Measurements from ENCODE around the gene RAC3.

Gene RAC3

DNA sequence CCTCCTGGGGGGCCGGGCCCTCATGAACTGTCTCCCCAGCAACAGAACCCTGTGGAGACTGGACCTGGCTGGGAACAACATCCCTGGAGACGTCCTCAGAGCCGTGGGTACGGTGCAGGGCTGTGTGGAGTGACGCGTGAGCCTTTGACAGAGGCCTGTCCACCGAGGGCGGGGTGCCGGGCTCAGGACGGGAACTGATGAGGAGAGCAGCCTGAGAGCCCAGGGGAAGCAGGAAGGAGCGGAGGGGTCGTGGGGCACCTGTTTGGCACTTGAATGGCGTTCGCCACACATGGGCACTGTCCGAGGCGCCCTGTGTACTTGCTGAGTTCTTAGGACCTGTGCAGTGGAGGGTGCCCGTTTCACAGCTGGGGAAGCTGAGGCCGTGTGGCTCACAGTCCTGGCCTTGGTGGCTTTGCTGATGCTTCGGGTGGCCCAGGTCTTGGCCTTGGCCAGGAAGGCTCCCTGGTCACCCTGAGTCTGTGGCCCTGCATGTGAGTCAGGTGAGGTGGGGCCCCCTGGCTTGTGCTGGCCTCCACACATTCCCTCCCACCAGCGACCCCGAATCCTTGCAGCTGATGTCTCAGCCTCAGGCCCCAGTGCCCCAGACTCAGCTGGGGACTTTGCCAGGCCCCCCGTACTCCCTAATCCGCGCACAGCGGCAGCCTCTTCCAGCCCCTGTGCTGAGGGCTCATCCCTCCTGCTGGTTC, 5.9 kb upstream of the RAC3 start:
- DNase-seq, result no peak

DNA sequence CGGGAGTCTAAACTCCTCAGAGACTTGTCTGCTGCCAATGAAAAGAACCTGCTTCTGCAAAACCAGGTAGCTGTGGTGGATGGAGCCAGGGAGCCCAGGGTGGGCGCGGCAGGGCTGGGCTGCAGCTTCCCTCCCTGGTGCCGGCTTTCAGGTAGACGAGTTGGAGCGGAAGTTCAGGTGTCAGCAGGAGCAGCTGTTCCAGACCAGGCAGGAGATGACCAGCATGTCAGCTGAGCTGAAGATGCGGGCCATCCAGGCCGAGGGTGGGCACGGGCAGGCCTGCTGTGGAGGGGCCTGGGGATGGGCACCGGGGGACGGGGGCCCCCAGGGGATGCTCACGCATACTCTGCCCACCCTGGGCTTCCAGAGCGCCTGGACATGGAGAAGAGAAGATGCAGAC, 3.2 kb upstream of the RAC3 start:
- DNase-seq, result no peak

DNA sequence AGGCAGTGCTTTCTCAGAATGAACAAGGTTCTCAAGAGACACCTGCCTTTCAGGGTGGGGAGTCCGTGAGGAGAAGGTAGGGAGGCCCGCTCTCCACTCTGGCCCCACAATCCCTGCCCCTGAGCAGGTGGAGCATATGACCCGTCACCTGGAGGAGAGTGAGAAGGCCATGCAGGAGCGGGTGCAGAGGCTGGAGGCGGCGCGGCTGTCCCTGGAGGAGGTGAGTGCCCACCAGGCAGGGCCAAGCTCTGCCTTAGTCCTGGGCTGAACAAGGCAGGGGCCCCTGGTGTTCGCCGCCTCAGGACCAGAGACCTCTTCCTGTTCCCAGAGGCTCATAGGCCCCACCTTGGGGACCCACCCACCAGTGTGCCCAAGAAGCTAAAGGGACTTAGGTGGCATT, 2.5 kb upstream of the RAC3 start:
- no peak for DNase-seq

DNA sequence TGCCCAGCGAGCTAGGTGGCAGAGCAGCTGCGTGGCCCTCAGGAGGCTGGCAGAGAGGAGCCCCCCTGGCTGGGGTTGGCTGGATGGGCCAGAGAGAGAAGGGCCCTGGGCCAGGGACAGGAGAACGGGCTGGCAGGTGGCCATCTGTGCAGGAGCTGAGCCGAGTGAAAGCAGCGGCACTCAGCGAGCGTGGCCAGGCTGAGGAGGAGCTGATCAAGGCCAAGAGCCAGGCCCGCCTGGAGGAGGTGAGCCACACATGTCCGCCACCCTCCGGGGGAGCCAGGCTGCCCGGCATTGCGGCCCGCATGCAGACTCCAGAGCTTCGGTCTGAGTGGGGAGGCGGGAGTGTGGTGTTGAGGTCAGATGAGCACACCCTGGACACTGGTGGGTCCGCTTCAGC, 2.1 kb upstream of the RAC3 start:
- no peak for DNase-seq

DNA sequence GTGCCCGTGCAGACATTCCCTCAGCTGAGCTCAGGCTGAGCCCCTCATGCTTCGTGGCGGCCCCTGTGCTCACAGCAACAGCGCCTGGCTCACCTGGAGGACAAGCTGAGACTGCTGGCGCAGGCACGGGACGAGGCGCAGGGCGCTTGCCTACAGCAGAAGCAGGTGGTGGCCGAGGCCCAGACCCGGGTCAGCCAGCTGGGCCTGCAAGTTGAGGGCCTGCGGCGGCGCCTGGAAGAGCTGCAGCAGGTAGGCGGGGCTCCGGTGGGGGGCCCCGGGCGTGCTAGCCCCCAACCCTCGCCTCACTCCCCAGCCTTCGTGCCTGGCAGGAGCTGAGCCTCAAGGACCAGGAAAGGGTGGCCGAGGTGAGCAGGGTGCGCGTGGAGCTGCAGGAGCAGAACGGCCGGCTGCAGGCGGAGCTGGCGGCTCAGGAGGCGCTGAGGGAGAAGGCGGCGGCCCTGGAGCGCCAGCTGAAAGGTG, 1.4 kb upstream of the RAC3 start:
- no peak for DNase-seq

DNA sequence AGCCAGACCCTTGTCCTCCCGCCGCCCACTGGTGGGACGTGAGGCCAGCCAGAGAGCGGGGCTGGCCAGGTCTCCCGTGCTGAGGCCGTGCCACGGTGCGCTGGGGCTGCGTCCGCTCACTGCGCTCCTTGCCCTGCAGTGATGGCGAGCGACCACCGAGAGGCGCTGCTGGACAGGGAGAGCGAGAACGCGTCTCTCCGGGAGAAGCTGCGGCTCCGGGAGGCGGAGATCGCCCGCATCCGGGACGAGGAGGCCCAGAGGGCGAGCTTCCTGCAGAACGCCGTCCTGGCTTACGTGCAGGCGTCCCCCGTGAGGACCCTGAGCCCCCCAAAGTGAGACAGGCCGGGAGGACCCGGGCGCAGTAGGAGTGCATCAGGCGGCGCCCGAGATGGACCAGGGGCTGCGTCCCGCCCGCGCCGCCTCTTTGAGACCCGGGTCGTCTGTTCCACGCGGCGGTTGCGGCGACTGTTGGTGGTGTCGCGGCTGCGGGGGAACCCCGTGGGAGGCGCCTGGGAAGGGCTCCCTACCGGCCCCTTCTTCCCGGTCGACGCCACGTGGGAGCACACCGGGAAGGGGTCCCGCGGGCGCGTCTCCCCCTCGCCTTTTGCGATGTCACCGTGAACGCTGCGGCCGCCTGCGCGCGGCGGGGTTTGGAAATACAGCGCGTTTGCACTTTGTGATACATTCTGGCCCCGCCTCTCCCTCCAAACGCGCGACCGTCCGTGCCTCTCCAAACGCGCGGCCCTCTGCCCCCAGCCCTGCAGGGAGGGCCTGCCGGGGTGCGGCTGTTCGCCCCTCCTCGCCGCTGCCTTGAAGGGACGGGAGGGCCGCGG, 792 bp upstream of the RAC3 start:
- DNase-seq, result peak; percentile 88

DNA sequence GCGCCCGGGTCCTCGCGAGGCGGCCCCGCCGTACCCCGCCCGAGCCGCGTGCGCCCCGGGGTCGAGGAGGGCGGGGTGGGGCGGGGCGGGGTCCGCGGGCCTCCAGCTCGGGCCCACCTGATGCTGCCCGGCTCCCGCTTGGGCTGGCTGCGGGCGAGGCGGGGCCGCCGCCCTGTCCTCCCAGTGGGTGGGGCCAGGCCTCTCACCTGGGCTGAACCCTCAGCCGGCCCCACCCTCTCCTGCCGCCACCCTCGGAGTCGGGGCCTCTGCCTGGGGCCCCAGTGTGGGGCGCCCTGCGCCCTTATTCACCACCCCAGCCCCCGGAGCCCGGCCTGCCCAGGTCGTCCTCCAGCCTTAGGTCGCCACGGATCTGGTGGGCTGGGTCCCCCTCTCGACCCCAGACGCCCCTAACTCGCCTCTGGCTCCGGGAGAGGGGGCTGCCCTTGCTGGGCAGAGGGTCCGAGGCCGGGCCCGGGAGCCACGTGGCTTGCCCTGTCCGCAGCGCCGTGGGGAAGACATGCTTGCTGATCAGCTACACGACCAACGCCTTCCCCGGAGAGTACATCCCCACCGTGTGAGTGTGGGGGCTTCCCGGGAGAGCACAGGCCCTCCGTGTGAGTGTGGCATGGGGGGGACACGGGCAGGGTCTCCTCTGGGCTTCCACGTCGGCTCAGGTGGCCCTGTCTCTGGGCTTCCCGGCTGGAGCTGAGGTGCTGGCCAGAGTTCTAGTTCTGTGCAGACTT, 578 bp downstream of the RAC3 start:
- DNase-seq, result no peak

DNA sequence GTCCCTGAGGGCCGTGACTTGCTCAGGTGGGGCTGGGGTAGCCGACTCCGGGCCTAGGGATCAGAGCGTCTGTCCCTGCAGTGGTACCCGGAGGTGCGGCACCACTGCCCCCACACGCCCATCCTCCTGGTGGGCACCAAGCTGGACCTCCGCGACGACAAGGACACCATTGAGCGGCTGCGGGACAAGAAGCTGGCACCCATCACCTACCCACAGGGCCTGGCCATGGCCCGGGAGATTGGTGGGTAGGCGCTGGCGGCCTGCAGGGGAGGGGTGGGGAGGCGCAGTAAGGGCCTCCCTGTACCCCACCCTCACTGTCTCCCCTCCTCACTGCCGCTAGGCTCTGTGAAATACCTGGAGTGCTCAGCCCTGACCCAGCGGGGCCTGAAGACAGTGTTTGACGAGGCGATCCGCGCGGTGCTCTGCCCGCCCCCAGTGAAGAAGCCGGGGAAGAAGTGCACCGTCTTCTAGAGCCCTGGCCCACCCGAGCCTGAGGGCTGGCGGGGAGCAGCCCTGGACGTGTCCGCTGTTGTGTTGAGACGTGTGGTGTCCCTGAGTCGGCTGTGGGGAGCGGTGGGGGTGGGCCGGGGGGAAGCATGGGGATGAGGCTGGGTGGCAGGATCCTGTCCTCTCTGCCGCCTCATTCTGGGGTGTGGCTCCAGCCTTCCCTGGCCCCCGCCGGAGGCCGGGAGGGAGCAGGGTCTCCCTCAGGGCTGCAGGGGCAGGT, 2.0 kb downstream of the RAC3 start:
- DNase-seq, result no peak

DNA sequence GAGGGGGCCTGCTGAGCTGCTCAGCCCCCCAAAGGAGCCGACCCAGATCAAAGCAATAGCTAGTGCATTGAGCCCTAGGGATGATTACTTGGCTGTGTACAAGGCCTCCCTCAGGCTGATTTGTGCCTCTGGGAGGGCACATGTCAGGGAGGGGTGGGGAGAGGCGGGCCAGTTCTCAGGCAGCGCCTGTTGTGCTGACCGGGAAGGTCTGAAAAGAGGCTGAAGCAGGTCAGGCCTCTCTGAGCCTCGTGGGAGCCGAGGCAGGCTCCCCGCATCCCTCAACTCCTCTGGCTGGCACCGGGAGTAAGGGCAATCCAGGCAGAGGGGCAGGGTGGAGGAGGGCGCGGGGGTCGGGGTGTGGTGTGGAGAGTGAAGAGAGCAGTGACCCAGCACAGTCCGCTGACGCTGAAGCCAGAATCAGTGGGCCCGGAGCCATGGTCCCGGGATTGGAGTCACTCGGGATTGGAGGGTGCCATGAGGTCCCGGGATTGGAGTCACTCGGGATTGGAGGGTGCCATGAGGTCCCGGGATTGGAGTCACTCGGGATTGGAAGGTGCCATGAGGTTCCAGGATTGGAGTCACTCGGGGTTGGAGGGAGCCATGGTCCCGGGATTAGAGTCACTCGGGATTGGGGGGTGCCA, 3.0 kb downstream of the RAC3 start:
- DNase-seq, result no peak

DNA sequence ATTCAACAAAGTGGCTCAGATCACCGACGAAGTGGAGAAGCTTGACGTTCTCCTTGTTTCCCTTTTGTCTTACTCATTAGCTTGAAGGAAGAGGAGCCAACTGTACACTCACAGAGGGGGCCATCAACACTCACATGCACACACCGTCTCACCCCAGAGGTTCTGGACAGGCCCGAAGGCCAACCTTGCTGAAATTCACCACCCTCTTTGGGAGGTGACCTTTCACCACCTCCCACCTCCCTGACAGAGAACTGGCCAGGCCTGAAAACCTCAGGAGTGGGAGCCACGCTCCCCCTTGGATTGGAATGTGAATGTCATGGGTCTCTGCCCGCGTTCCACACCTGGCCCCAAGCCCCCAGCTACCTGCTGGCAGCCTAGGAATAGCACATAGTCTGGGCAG, 4.0 kb downstream of the RAC3 start:
- no peak for DNase-seq

DNA sequence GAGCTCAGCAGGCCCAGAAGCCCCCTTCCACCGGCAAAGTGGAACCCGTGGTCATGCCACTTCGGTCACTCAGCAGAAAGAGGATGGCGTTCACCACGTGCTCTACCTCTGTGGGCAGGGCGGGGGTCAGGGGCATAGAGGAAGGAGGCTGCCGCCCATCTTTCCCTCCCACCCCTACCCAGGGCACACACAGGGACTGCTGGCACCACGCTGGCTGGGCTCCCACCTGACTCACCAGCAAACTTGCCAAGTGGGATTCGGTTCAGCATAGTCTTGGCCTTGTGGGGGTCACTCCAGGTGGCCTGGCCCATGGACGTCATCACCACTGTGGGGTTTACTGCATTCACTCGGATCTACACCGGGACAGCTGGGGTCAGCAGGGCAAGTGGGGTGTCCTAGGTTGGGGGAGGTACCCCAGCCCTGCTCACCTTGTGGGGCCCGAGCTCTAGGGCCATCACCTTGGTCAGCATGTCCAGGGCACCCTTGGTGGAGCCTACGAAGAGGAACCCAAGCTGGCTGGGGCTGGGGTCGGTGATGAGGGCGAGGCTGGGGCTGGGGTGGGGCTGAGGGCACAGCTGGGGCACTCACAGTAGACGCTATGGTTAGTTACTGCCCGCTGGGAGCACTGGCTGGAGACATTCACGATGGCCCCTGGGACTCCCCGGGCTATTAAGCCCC, 4.6 kb downstream of the RAC3 start:
- DNase-seq, result no peak

DNA sequence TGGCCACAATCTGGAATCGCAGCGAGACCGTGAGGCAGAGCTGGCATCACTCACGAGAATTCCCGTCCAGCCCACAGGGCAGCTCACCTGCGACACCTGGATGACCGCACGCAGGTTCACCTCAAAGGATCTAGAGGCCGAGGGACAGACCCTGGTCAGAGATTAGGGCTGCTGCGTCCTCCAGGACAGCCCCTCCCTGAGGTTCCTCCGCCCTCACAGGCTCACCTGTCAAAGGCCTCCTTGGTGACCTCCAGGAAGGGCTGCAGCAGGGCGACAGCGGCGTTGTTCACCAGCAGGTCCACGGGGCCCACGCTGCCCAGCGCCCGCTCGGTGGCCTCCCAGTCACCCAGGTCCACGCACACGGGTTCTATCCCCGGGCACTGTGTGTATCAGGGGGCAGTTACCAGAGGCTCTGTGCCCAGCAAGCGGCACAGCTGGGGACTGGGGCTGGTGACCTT, 5.2 kb downstream of the RAC3 start:
- DNase-seq, result no peak

DNA sequence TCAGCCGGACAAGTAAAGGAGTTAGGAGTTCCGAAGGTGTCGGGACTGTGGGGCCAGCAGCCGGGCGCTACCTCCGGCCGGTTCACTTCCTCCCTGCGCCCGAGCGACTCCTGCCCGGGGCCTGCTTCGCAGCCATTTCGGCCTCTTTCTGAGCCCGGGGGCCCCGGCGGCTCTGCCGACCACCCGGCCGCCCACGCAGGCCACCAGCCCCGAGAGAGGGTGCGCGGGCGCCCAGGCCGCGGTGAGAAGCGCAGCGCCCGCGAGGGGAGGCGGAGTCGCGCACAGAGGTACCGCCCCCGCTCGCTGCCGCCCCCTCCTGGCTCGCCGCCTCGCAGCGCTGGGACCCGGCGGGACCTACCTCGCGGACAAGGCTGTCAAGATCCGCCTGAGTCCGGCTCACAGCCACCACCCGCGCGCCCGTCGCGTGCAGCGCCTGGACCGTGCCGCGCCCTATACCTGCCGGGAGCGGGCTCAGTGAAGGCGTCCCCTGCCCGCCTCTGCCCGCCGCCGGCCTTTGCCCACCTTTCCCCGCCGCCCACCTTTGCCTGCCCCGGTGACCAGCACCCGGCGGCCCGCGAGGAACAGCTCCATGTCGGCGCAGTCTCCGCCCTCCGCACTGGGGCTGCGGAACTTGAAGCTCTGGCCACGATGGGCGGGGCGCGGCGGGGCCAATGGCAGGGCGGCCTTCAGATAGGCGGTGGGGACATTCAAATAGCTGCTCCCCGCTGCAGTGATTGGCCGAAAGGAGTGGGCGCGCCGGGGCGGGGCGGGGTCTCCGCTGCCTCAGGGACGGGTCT, 5.8 kb downstream of the RAC3 start, which contains the start of gene DCXR:
TSS of gene DCXR (minus strand) at position 606 of the 797 bp plus-strand sequence. CDS start at position 591, 15 bp downstream.
- DNase-seq, result peak; percentile 96

DNA sequence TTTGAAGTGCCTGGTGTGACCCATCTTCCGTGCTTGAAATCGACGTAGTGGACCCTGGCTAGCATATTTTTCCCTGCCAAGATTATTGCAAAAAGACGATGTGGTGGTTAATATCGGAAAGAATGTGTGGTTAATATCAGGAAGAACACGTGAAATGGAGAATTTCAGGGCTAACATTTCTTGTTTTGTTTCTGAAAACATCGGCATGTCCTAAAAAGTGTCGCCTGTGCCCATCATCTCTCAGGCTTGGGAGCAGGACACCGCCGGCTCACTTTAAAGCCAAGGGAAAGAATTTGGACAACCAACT, 6.4 kb downstream of the RAC3 start:
- no peak for DNase-seq

DNA sequence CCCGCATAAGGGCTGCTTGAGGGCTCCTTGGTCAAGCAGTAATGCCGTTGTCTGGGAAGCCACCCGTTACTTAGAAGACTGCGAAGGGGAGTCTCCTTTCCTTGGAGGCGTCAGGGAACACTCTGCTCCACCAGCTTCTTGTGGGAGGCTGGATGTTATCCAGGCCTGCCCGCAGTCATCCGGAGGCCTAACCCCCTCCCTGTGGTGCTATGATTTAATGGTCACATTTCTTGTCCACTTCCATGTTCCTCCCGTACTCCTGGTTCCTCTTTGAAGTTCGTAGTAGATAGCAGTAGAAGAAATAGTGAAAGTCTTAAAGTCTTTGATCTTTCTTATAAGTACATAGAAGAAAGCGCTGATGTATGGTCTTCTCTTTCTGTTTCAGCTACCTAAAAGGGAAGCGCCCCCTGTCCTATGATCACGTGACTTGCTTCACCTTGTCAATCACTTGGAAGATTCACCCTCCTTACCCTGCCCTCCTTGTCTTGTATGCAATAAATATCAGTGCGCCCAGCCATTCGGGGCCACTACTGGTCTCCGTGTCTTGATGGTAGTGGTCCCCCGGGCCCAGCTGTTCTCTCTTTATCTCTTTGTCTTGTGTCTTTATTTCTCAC, 7.4 kb downstream of the RAC3 start:
- peak; percentile 70 for DNase-seq

DNA sequence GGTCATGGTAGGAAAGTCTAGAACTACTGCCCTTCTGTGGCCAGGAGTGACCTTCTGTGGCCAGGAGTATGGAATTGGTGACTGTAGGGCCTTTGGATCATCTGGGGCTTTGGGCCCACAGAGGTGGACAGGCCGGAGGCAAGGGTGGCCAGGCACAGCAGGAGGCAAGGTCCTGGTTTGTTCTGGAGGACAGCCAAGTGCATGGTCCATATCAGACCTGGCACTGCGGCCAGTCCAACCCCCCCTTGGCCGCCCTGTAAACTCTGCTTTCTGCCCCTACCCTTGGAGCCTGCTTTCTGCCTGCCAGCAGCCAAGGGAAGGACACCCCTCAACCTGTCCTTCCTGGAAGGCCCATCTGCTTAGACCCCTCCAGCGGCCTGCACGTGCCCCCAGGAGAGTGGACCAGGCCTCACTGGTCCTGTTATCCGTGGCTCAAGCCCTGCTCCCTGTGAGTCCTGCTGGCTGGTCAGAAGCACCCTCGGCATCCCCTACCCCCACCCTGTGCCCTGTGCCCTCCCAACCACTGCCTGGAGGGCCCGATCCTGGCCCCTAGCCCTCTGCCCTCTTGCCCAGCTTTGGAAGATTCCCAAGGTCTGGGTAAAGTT, 8.3 kb downstream of the RAC3 start:
- no peak for DNase-seq

DNA sequence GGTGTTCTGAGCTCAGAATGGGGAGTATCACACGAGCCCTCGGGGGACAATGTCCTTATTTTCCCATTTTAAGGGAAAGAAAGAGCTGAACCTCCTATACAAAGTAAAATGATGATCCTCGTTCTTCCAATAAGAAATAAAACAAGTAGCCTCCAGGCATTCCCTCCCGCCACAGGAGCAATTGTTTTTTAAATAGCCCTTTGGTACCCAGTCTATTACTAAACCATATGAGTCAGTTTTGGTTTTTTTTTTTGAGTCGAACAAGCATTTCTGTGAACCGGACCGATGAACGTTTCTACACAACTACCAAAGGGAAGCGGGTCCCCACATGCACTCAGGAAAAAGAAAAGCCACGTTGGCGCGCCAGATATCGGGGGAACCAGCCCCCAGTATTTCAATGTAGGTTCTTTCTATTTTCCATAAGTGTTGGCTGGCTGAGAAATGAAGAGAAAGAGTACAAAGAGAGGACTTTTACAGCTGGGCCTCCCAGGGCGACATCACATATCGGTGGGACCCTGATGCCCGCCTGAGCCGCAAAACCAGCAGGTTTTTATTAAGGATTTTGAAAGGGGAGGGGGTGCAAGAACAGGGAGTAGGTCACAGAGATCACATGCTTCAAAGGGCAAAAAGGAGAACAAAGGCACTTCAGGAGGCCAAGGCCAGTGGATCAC, 9.8 kb downstream of the RAC3 start:
- DNase-seq, result peak; percentile 39

DNA sequence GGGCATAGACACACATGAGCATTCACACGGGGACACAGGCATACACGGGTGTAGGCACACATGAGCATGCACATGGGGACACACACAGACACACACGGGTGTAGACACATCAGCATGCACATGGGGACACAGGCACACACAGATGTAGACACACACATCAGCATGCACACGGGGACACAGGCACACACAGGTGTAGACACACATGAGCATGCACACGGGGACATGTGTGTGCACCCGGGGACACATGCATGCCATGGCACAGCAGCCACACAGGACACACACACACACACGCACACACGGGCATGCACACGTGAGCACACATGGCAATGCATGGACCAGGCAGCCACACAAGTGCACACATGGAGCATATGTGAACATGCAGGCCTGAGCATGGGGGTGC, 11.2 kb downstream of the RAC3 start:
- DNase-seq, result no peak

DNA sequence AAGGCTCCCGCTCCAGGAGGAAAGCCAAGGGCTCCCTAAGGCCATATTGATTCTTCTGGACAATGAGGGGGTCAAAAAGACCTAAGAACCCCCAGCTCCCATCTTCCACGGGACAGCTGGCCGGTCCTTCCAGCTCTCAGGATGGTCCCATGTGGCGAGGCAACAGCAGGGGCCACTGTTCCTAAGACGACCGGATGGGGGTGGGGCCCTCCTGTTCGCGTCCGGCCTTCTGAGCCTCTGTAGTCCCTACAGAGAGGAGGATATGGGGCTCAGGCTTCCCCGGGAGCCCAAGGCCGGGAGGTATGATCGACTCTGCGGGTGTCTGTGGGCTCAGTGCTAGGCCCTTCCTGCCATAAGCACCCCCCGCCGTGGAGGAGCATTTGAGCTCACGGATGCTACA, 12.0 kb downstream of the RAC3 start:
- DNase-seq, result no peak

All from suppressor macrophage treated with lipopolysaccharide for 4 hours (primary cell).